Upper lobe of right lung (tissue), 1 donor: ENCODE results near the gene CPNE8. TPM values are rescaled to one million over a fixed set of nuclear protein-coding genes. Genes with fewer than 3 reads are reported as not detected.

Source experiments
- ATAC-seq: fragments of 200-7000 bp; cut with Tn5 transposase; one replicate; pipeline ENCODE4 v1.9.1; 2020; ENCODE audit warnings: mild to moderate bottlenecking, moderate library complexity
- DNase-seq: peaks from one replicate; pipeline ENCODE4 v3.0.0-alpha.2; 2020
- H3K27ac ChIP-seq: fragments of 200-600 bp; one replicate; pipeline ENCODE4 v1.8.0; 2022
- H3K27me3 ChIP-seq: fragments of 200-600 bp; one replicate; pipeline ENCODE4 v1.8.0; 2022; ENCODE audit warnings: mild to moderate bottlenecking
- H3K36me3 ChIP-seq: fragments of 200-600 bp; one replicate; pipeline ENCODE4 v1.8.0; 2022
- H3K4me1 ChIP-seq: fragments of 200-600 bp; one replicate; pipeline ENCODE4 v1.8.0; 2022
- H3K4me3 ChIP-seq: fragments of 200-600 bp; one replicate; pipeline ENCODE4 v1.8.0; 2022; ENCODE audit warnings: mild to moderate bottlenecking
- H3K9me3 ChIP-seq: fragments of 200-600 bp; one replicate; pipeline ENCODE4 v1.8.0; 2022
- intact Hi-C: fragments of 100-400 bp; cut with DNase I; formaldehyde crosslinking; loops from one replicate; pipeline ENCODE4 v1.11.0; 2022
- total RNA-seq: library from RNA; stranded (reverse); fragmentation: NEBNext Ultra II Directional; extraction: Animal tissue kit (Norgen Biotek cat#: 25700); gene quantifications from one replicate; pipeline ENCODE4 v1.2.1, GENCODE V29; 2021
- TF ChIP-seq, protein P1 (sequence below): fragments of 200-600 bp; IDR thresholded peaks from one replicate; pipeline ENCODE4 v1.8.0; 2022; ENCODE audit warnings: antibody characterized with exemption
- donor health status: DM: no; HTN: yes; CAD: no; lungs with severe emphysema.

CPNE8 gene
- total RNA-seq, 1 donor from 2014 or later = 32.1 TPM

DNA sequence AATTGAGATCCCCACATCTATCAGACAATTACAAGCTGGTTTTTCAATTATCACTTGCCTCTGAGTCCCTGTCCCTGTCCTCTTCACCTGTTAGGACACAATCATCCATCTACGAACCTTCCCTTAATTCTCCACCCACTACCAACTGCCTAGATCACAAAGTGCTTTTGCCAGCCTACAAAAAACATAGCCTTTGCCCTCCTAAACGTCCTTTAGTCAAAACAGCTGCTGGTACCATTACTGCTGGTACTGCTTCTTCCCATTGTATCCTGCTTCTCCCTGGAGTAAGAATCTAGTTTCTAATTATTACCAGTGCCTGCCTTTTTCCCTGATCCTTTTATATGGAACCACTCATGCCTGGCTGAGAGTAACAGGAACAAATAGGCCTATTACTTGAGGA, 82.1 kb downstream of the CPNE8 start:
- Histone ChIP-seq H3K4me1 (no peaks in the 10 kb centered on the region), H3K27me3 (no peaks in the 10 kb centered on the region), H3K9me3 (no peaks in the 10 kb centered on the region), H3K27ac (no peak overlapping the region), H3K4me3 (no peak overlapping the region), H3K36me3 (no peaks in the 10 kb centered on the region)
- ATAC-seq (no peak), DNase-seq (no peak)
- TF ChIP-seq, protein P1, sequence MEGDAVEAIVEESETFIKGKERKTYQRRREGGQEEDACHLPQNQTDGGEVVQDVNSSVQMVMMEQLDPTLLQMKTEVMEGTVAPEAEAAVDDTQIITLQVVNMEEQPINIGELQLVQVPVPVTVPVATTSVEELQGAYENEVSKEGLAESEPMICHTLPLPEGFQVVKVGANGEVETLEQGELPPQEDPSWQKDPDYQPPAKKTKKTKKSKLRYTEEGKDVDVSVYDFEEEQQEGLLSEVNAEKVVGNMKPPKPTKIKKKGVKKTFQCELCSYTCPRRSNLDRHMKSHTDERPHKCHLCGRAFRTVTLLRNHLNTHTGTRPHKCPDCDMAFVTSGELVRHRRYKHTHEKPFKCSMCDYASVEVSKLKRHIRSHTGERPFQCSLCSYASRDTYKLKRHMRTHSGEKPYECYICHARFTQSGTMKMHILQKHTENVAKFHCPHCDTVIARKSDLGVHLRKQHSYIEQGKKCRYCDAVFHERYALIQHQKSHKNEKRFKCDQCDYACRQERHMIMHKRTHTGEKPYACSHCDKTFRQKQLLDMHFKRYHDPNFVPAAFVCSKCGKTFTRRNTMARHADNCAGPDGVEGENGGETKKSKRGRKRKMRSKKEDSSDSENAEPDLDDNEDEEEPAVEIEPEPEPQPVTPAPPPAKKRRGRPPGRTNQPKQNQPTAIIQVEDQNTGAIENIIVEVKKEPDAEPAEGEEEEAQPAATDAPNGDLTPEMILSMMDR = no peak
- intact Hi-C loops = no loop called here

DNA sequence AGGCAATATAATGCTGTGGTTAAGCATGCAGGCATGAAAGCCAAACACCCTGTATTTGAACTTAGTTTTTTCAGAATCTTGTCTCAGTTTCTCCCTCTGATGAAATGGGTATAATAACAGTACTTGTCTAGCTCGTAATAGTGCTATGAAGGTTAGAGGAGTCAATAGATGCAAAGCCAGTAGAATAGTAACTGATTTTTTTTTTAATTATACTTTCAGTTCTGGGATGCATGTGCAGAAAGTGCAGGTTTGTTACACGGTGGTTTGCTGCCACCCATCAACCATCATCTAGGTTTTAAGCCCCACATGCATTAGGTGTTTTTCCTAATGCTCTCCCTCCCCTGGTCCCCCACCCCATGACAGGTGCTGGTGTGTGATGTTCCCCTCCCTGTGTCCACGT, 87.4 kb downstream of the CPNE8 start:
- TF ChIP-seq, protein P1 = no peak
- Histone ChIP-seq H3K4me3 (no peak overlapping the region), H3K9me3 (no peaks in the 10 kb centered on the region), H3K4me1 (no peaks in the 10 kb centered on the region), H3K27me3 (no peaks in the 10 kb centered on the region), H3K36me3 (no peaks in the 10 kb centered on the region), H3K27ac (no peak overlapping the region)
- intact Hi-C loops = no loop called here
- DNase-seq (no peak), ATAC-seq (no peak)

DNA sequence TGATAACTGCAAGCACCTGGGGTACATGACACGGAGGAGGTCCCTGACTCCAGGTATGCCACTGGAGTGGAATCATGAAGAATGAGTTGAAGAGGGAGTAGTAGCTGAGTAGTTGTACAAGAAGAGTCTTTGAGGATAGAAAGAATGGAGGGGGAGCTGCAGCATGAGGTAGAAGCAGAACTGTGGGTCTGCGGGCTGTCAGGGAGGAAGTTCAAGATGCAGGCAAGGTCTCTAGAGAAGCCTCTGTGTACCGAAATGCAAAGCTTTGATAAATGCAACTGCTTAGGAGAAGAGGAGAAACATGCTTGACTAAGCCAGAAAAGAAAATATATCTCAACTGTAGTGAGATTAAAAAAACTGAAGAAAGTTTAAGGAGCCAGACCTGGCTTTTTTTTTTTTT, 91.5 kb downstream of the CPNE8 start:
- TF ChIP-seq, protein P1 = no peak
- Histone ChIP-seq H3K4me3 (no peak overlapping the region), H3K9me3 (no peaks in the 10 kb centered on the region), H3K27ac (no peak overlapping the region), H3K27me3 (no peaks in the 10 kb centered on the region), H3K4me1 (no peaks in the 10 kb centered on the region), H3K36me3 (no peaks in the 10 kb centered on the region)
- intact Hi-C loops = no loop called here
- ATAC-seq = no peak
- DNase-seq = no peak

DNA sequence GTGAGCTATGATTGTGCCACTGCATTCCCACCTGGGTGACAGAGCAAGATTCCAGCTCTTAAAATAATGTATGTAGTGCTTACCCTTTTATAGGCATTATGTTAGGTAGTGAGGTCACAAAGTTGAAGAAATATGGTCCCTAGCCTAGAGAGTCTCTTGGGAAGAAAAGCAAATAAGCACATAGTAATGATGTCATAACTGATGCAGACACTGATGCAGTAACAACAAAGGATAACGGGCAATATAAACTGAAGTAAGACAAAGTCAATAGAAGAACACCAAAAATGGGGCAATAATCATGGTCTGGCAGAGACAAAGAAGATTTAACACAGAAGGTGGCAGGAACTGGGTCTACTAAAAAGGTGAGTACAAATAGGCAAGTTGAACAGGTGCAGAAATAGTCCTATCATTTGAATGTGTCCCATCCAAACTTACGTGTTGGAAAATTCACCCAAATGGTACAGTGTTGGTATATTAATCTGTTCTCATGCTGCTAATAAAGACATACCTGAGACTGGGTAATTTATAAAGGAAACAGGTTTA, 93.5 kb downstream of the CPNE8 start:
- TF ChIP-seq, protein P1 = no peak
- Histone ChIP-seq H3K27me3 (no peaks in the 10 kb centered on the region), H3K4me3 (no peak overlapping the region), H3K27ac (no peak overlapping the region), H3K9me3 (no peaks in the 10 kb centered on the region), H3K4me1 (no peaks in the 10 kb centered on the region), H3K36me3 (no peaks in the 10 kb centered on the region)
- intact Hi-C loops = no loop called here
- no peak for DNase-seq
- ATAC-seq = no peak

DNA sequence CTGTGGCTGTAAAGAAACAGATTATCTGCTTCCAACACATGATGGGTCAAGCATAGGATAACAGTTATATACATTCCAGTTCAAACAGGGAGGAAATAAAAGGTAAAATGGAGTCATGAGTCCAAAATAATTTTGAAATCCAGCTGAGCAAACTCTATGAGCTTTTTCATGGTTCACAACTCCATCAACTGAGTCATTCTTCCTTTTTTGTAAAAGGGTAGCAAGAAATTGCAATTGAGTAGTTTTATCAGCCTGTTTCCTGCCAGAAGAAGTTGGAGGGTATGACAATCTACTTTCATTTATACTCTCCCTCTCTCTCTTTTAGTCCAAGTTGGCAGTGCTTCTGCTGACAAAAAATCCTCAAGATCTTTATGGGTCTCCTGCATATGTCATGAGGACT, 95.6 kb downstream of the CPNE8 start:
- TF ChIP-seq, protein P1 = no peak
- no peak overlapping the region for H3K4me3 ChIP-seq
- ATAC-seq = no peak

DNA sequence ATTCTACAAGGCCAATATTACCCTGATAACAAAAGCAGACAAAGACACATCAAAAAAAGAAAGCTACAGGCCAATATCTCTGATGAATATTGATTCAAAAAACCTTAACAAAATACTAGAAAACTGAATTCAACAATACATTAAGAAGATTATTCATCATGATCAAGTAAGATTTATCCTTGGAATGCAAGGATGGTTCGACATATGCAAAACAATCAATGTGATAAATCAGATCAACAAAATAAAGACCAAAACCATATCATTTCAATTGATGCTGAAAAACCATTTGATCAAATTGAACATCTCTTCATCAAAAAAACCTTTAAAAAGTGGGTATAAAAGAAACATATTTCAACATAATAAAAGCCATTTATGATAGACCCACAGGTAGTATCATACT, 117.3 kb downstream of the CPNE8 start:
- intact Hi-C loops = no loop called here
- TF ChIP-seq, protein P1 = no peak
- peaks cover 11% of the 10 kb centered on the region for H3K9me3 ChIP-seq
- H3K4me1 ChIP-seq = no peaks in the 10 kb centered on the region
- DNase-seq (no peak), ATAC-seq (no peak)
- no peaks in the 10 kb centered on the region for H3K36me3 ChIP-seq
- no peaks in the 10 kb centered on the region for H3K27me3 ChIP-seq
- H3K4me3 ChIP-seq = no peak overlapping the region
- H3K27ac ChIP-seq = no peak overlapping the region

More for the DNA sequence above, 95.6 kb downstream of the CPNE8 start:
- H3K4me1 ChIP-seq = no peaks in the 10 kb centered on the region
- H3K36me3 ChIP-seq = no peaks in the 10 kb centered on the region
- DNase-seq = no peak
- intact Hi-C loops = no loop called here
- no peaks in the 10 kb centered on the region for H3K27me3 ChIP-seq
- no peaks in the 10 kb centered on the region for H3K9me3 ChIP-seq
- no peak overlapping the region for H3K27ac ChIP-seq
